Measurements from ENCODE around the gene IMP4. TPM values are rescaled to one million over a fixed set of nuclear protein-coding genes. Genes with fewer than 3 reads are reported as not detected.
A peak's percentile ranks its signal among the peaks of the same experiment; 100 is the strongest.

The IMP4 gene
- total and polyA plus RNA-seq, 2 of the 13 experiments (the other 11 are each of a cell fraction or from before 2014, with no cell fraction given): 142 to 158 TPM

- TF ChIP-seq ZNF326 (CRISPR knock-in tag; IDR thresholded peaks at IDR 0.05; ENCODE audit: borderline replicate concordance): no peak
- TF ChIP-seq CENPT (CRISPR knock-in tag; IDR thresholded peaks at IDR 0.05; ENCODE audit: low read depth): no peak
- TF ChIP-seq ARID4A (CRISPR knock-in tag; IDR thresholded peaks at IDR 0.05; ENCODE audit: borderline replicate concordance): peak; percentile 70; the same call in 1 of the 2 replicates
- no peak for TF ChIP-seq ZNF839 (CRISPR knock-in tag; IDR thresholded peaks at IDR 0.05; ENCODE audit: borderline replicate concordance)
- no peak for TF ChIP-seq ZNF678 (CRISPR knock-in tag; IDR thresholded peaks at IDR 0.05)
- peak; percentile 29; the same call in 1 of the 2 replicates for TF ChIP-seq ZNF33A (CRISPR knock-in tag; IDR thresholded peaks at IDR 0.05; ENCODE audit: borderline replicate concordance)
- TF ChIP-seq PTBP1 (IDR thresholded peaks at IDR 0.05; ENCODE audit: low read depth, low read length, poor library complexity, severe bottlenecking): no peak
- no peak; the same call in 1 of the 2 replicates for TF ChIP-seq SRY (CRISPR knock-in tag; IDR thresholded peaks at IDR 0.05)
- no peak for TF ChIP-seq ZFYVE20 (CRISPR knock-in tag; IDR thresholded peaks at IDR 0.05; ENCODE audit: borderline replicate concordance, low read depth)
- peak; percentile 87 for TF ChIP-seq BRD4 (CRISPR knock-in tag; IDR thresholded peaks at IDR 0.05)
- TF ChIP-seq E2F1 (CRISPR knock-in tag; IDR thresholded peaks at IDR 0.05): 0 out of 2 replicates have a peak, but pooled peaks have one; percentile 63
- no peak for TF ChIP-seq ZBTB4 (CRISPR knock-in tag; IDR thresholded peaks at IDR 0.05; ENCODE audit: borderline replicate concordance)
- TF ChIP-seq SSRP1 (CRISPR knock-in tag; IDR thresholded peaks at IDR 0.05): no peak
- TF ChIP-seq MAZ (IDR thresholded peaks at IDR 0.05; ENCODE audit: borderline replicate concordance, low read depth, low read length): no peak
- peak; percentile 71; the same call in 1 of the 2 replicates for TF ChIP-seq MAZ (CRISPR knock-in tag; IDR thresholded peaks at IDR 0.05; ENCODE audit: low read depth)
- TF ChIP-seq ZNF614 (CRISPR knock-in tag; IDR thresholded peaks at IDR 0.05; ENCODE audit: borderline replicate concordance): peak; percentile 20; the same call in 1 of the 2 replicates
Measured at GRCh38 chr2:130391058-130391871, 48.6 kb downstream of the IMP4 start (continued).
